DOHH2 (cell line): ENCODE results near the gene MTHFSD.

Experiments used
- H3F3A ChIP-seq: fragments of 200-600 bp; sonication (generic), shearing (Covaris generic); 2 replicates; pipeline ENCODE4 v1.6.0; 2016; ENCODE audit warnings: antibody characterized with exemption, mild to moderate bottlenecking; ENCODE audit not compliant: control insufficient read depth, insufficient read depth
- H3K27ac ChIP-seq: fragments of 200-600 bp; sonication (generic); 2 replicates; pipeline ENCODE4 v1.5.1; 2014; ENCODE audit warnings: low read depth, mild to moderate bottlenecking, low read length, moderate library complexity
- H3K27me3 ChIP-seq: fragments of 200-600 bp; sonication (generic); 2 replicates; pipeline ENCODE4 v1.6.1; 2014; ENCODE audit warnings: mild to moderate bottlenecking, low read length, mixed read lengths; ENCODE audit not compliant: control insufficient read depth
- H3K36me3 ChIP-seq: fragments of 200-600 bp; sonication (generic); 2 replicates; pipeline ENCODE4 v1.6.1; 2014; ENCODE audit warnings: mild to moderate bottlenecking, low read length, moderate library complexity, mixed read lengths; ENCODE audit not compliant: control insufficient read depth
- H3K4me1 ChIP-seq: fragments of 200-600 bp; sonication (generic); 2 replicates; pipeline ENCODE4 v1.6.1; 2014; ENCODE audit warnings: mild to moderate bottlenecking, low read length, mixed read lengths; ENCODE audit not compliant: control insufficient read depth
- H3K4me2 ChIP-seq: fragments of 200-600 bp; sonication (generic); 2 replicates; pipeline ENCODE4 v1.6.0; 2014; ENCODE audit warnings: mild to moderate bottlenecking, low read length, moderate library complexity
- H3K4me3 ChIP-seq: fragments of 200-600 bp; sonication (generic); 2 replicates; pipeline ENCODE4 v1.5.1; 2014; ENCODE audit warnings: mild to moderate bottlenecking, low read length, mixed read lengths
- H3K79me2 ChIP-seq: fragments of 200-600 bp; sonication (generic); 2 replicates; pipeline ENCODE4 v1.6.1; 2014; ENCODE audit warnings: mild to moderate bottlenecking, low read length, mixed read lengths; ENCODE audit not compliant: control insufficient read depth
- H3K9me2 ChIP-seq: fragments of 200-600 bp; sonication (generic); replicated peaks from 2 replicates; pipeline ENCODE4 v1.6.1; 2014; ENCODE audit warnings: mild to moderate bottlenecking, low read length, mixed read lengths; ENCODE audit not compliant: control insufficient read depth
- H3K9me3 ChIP-seq: fragments of 200-600 bp; sonication (generic); 2 replicates; pipeline ENCODE4 v1.6.1; 2014; ENCODE audit warnings: antibody characterized with exemption, low read length, mixed read lengths; ENCODE audit not compliant: control insufficient read depth, insufficient read depth
- H4K20me1 ChIP-seq: fragments of 200-600 bp; sonication (generic); 2 replicates; pipeline ENCODE4 v1.6.0; 2014; ENCODE audit warnings: low read depth, mild to moderate bottlenecking, antibody characterized with exemption, low read length, moderate library complexity; ENCODE audit not compliant: control insufficient read depth, insufficient read depth
- CTCF ChIP-seq: fragments of 200-600 bp; sonication (generic); IDR thresholded peaks from one replicate; pipeline ENCODE4 v1.5.1; 2014; ENCODE audit warnings: antibody characterized with exemption, mild to moderate bottlenecking, low read depth, low read length; ENCODE audit not compliant: poor library complexity, severe bottlenecking
- EZH2phosphoT487 ChIP-seq: fragments of 200-600 bp; sonication (generic); IDR thresholded peaks from 2 replicates; pipeline ENCODE4 v1.6.1; 2017; ENCODE audit warnings: borderline replicate concordance, mild to moderate bottlenecking, antibody characterized with exemption, low read length, moderate library complexity, mixed read lengths

Gene MTHFSD

GRCh38 chr16:86575754-86576557 lies 20.9 kb upstream of the MTHFSD start:
- H3K4me1 ChIP-seq = no peaks in the 10 kb centered on the region
- TF ChIP-seq CTCF = no peak
- TF ChIP-seq EZH2phosphoT487 = no peak
- H3K79me2 ChIP-seq = no peaks in the 10 kb centered on the region
- no peaks in the 10 kb centered on the region for H3K9me2 ChIP-seq
- H3K9me3 ChIP-seq = no peaks in the 10 kb centered on the region
- no peaks in the 10 kb centered on the region for H3K27me3 ChIP-seq
- no peak overlapping the region for H3K4me3 ChIP-seq
- no peaks in the 10 kb centered on the region for H4K20me1 ChIP-seq
- H3K27ac ChIP-seq = no peak overlapping the region
- no peak overlapping the region for H3K4me2 ChIP-seq
- no peaks in the 10 kb centered on the region for H3K36me3 ChIP-seq
- no peaks in the 10 kb centered on the region for H3F3A ChIP-seq

- Histone ChIP-seq H3F3A (no peaks in the 10 kb centered on the region), H3K4me3 (no peak overlapping the region), H3K79me2 (no peaks in the 10 kb centered on the region), H3K4me2 (no peak overlapping the region), H3K36me3 (no peaks in the 10 kb centered on the region), H3K27me3 (no peaks in the 10 kb centered on the region), H3K27ac (no peak overlapping the region), H3K4me1 (no peaks in the 10 kb centered on the region), H3K9me3 (no peaks in the 10 kb centered on the region), H3K9me2 (no peaks in the 10 kb centered on the region), H4K20me1 (no peaks in the 10 kb centered on the region)
- TF ChIP-seq CTCF (no peak), EZH2phosphoT487 (no peak)
Observed at GRCh38 chr16:86575095-86575685, 20.2 kb upstream of the MTHFSD start.

GRCh38 chr16:86574646-86575045 lies 19.6 kb upstream of the MTHFSD start:
- H4K20me1 ChIP-seq = no peaks in the 10 kb centered on the region
- H3K36me3 ChIP-seq = no peaks in the 10 kb centered on the region
- H3K9me2 ChIP-seq = no peaks in the 10 kb centered on the region
- no peak overlapping the region for H3K27ac ChIP-seq
- H3K79me2 ChIP-seq = no peaks in the 10 kb centered on the region
- TF ChIP-seq CTCF (no peak), EZH2phosphoT487 (no peak)
- no peak overlapping the region for H3K4me3 ChIP-seq
- H3K27me3 ChIP-seq = no peaks in the 10 kb centered on the region
- no peaks in the 10 kb centered on the region for H3F3A ChIP-seq
- no peak overlapping the region for H3K4me2 ChIP-seq
- H3K4me1 ChIP-seq = no peaks in the 10 kb centered on the region
- H3K9me3 ChIP-seq = no peaks in the 10 kb centered on the region
